ENCODE measurements around the gene PFN2.
"Not testable (repeated sequence)": the region's sequence is repeated elsewhere in the genome, so short reads cannot be mapped to it uniquely, and the experiment has no call there.

Gene PFN2

GRCh38 chr3:149967086-149967685 lies 3.5 kb downstream of the PFN2 start:
- DNase-seq: no peak

- DNase-seq: no peak
These were observed 5.4 kb downstream of the PFN2 start for GRCh38 chr3:149965278-149965677.

GRCh38 chr3:149964291-149964690 lies 6.4 kb downstream of the PFN2 start:
- no peak for DNase-seq

- no peak for DNase-seq
These were observed 7.2 kb downstream of the PFN2 start for GRCh38 chr3:149963485-149963884.

GRCh38 chr3:149959443-149959842 lies 11.3 kb downstream of the PFN2 start:
- no peak for DNase-seq

- DNase-seq: no peak
These were observed 12.4 kb downstream of the PFN2 start for GRCh38 chr3:149958171-149958796.

- no peak for DNase-seq
These were observed 13.2 kb downstream of the PFN2 start for GRCh38 chr3:149957361-149958125.

- no peak for DNase-seq
These were observed 15.2 kb downstream of the PFN2 start for GRCh38 chr3:149955449-149955848.

- no peak for DNase-seq
These were observed 15.9 kb downstream of the PFN2 start for GRCh38 chr3:149954812-149955211.

GRCh38 chr3:149949181-149949580 lies 21.5 kb downstream of the PFN2 start:
- DNase-seq: no peak

- DNase-seq: no peak
These were observed 23.5 kb downstream of the PFN2 start for GRCh38 chr3:149947231-149947630.

- DNase-seq: not testable (repeated sequence)
These were observed 26.7 kb downstream of the PFN2 start for GRCh38 chr3:149943966-149944365.

GRCh38 chr3:149942409-149942808 lies 28.3 kb downstream of the PFN2 start:
- DNase-seq: no peak

- no peak for DNase-seq
These were observed 28.7 kb downstream of the PFN2 start for GRCh38 chr3:149941946-149942345.

- DNase-seq: no peak
These were observed 29.5 kb downstream of the PFN2 start for GRCh38 chr3:149941186-149941585.

GRCh38 chr3:149938392-149939055 lies 32.2 kb downstream of the PFN2 start:
- not testable (repeated sequence) for DNase-seq

GRCh38 chr3:149936812-149937230 lies 33.9 kb downstream of the PFN2 start:
- peak; percentile 59 for DNase-seq

- DNase-seq: no peak
These were observed 36.2 kb downstream of the PFN2 start for GRCh38 chr3:149934524-149934923.

GRCh38 chr3:149933858-149934257 lies 36.8 kb downstream of the PFN2 start:
- DNase-seq: no peak

- DNase-seq: no peak
These were observed 37.7 kb downstream of the PFN2 start for GRCh38 chr3:149933008-149933407.

GRCh38 chr3:149920119-149920518 lies 50.6 kb downstream of the PFN2 start:
- DNase-seq: no peak

GRCh38 chr3:149919509-149919908 lies 51.2 kb downstream of the PFN2 start:
- DNase-seq: no peak

- DNase-seq: no peak
These were observed 53.5 kb downstream of the PFN2 start for GRCh38 chr3:149917124-149917667.
